Fibroblast of villous mesenchyme (primary cell): ENCODE results near the gene FAM193B. TPM values are rescaled to one million over a fixed set of nuclear protein-coding genes. Genes with fewer than 3 reads are reported as not detected.

ENCODE experiments used
- DNase-seq: peaks from one replicate; pipeline ENCODE4 v3.0.0-alpha.2; 2010; ENCODE audit warnings: low read depth
- H3K4me3 ChIP-seq: 2 replicates; pipeline ENCODE4 v1.5.1; 2011; ENCODE audit warnings: low read depth, mild to moderate bottlenecking, low read length
- total RNA-seq: library from RNA; depleted of rRNA; stranded (reverse); fragments of >200 nt; gene quantifications from 2 replicates; pipeline ENCODE4 v1.2.3, GENCODE V29; 2012
- TF ChIP-seq, protein P1 (sequence below): IDR thresholded peaks from 2 replicates; pipeline ENCODE4 v1.5.1; 2012; ENCODE audit warnings: low read depth, mild to moderate bottlenecking, low read length; ENCODE audit not compliant: insufficient read depth

Gene FAM193B
- total RNA-seq, 1 donor = 26.3 TPM

DNA sequence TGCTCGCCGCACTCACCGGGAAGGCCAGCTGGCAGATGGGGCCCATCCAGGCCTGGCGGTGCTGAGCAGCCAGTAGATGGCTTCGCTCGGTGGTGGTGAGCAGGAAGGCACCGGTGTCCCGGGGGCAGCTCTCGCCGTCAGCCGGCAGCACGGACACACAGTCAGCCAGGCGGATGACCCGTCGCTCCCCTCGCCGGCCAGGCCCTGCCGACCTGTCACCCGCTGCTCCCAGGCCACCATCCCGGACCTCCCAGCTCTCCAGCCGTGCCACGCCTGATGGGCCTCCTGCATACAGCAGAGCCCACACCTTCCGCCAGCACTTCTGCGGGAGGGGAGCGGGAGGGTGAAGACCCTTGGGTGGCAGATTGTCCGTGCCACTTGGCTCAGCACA is 46.1 kb downstream of the FAM193B start:
- H3K4me3 ChIP-seq = no peak overlapping the region
- no peak for DNase-seq
- TF ChIP-seq, protein P1, sequence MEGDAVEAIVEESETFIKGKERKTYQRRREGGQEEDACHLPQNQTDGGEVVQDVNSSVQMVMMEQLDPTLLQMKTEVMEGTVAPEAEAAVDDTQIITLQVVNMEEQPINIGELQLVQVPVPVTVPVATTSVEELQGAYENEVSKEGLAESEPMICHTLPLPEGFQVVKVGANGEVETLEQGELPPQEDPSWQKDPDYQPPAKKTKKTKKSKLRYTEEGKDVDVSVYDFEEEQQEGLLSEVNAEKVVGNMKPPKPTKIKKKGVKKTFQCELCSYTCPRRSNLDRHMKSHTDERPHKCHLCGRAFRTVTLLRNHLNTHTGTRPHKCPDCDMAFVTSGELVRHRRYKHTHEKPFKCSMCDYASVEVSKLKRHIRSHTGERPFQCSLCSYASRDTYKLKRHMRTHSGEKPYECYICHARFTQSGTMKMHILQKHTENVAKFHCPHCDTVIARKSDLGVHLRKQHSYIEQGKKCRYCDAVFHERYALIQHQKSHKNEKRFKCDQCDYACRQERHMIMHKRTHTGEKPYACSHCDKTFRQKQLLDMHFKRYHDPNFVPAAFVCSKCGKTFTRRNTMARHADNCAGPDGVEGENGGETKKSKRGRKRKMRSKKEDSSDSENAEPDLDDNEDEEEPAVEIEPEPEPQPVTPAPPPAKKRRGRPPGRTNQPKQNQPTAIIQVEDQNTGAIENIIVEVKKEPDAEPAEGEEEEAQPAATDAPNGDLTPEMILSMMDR = no peak

- TF ChIP-seq, protein P1 = no peak
- no peak overlapping the region for H3K4me3 ChIP-seq
- no peak for DNase-seq
Observed at GRCh38 chr5:177507596-177508220, 46.7 kb downstream of the FAM193B start.

GRCh38 chr5:177507165-177507564 is 47.2 kb downstream of the FAM193B start:
- TF ChIP-seq, protein P1 = peak; percentile 33
- H3K4me3 ChIP-seq = no peak overlapping the region
- DNase-seq = peak; percentile 9

DNA sequence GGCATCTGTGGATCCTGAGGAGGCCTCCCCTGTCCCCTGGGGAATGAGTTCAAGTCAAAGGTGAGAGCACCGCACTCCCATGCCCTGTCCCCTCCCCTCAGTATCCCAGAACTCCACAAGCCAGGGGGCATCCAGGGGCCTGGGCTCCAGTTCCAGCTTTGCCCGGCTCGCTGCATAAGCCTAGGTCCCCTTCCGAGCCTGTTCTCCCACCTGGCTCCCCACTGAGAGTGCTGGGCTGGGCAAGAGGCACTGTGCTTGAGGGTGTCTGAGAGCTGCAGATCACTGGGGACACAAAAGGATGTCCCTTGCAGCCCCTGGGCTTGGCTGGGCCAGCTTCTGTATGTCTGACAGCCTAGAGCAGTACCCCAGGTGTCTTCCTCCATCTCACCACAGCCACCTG is 49.3 kb downstream of the FAM193B start:
- no peak overlapping the region for H3K4me3 ChIP-seq
- TF ChIP-seq, protein P1 = no peak
- no peak for DNase-seq

DNA sequence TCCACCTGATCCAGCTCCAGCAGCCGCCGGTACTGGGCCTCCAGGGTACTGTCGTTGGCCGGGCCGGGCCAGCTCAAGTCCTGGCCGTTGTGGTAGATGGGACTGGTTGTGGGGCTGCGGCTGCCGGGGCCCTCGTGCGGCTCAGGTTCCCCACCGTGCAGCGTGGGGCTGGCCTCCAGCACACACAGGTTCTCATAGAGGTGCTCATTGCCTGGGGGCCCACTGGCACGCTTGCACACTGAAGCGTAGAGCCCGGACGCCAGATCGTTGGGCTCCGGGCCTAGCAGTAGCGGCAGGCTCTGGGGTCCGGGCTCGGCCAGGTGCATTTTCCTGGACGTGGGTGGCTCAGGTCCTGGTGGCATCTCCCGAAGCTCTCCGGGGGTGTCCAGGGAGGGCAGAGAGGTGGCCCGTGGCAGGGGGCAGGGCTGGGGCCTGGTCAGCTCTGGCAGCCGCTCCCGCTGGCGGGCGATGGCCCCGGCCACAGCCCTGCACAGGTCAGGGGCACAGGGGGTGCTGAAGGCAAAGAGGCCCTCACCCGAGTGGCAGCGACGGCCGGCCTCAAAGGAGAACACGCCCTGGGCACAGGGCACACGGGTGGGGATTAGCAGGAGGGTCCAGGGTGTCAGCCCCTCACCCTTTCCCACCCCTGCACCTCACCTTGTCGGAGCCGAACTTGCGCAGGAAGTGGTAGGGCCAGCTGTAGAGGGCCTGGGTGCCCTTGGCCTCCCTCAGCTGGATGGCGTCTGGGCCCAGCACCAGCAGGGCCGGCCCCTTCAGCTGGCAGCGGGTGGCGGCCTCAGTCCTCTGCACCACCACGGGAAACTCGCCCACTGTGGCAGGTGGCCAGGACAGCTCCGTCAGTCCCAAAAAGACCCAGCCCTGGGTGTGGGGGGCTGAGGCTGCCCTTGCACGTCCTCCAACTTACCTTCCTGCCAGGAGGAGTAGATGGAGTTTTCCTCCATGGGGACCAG is 50.0 kb downstream of the FAM193B start:
- DNase-seq = no peak
- no peak overlapping the region for H3K4me3 ChIP-seq
- TF ChIP-seq, protein P1 = no peak

- no peak for DNase-seq
- H3K4me3 ChIP-seq = no peak overlapping the region
- TF ChIP-seq, protein P1 = no peak
Observed at GRCh38 chr5:177503351-177504085, 50.8 kb downstream of the FAM193B start.
